NCI-H524 (cell line): ENCODE measurements around the gene SYNDIG1.
"Not testable (repeated sequence)": the region's sequence is repeated elsewhere in the genome, so short reads cannot be mapped to it uniquely, and the experiment has no call there.

Source experiments
- DNase-seq, 2 experiments: peaks; one replicate each; lab custom pipeline; 2025; lab: John Stamatoyannopoulos, UW

The SYNDIG1 gene

GRCh38 chr20:24611360-24612140 lies 142.1 kb downstream of the SYNDIG1 start:
- no peak for DNase-seq

- DNase-seq: no peak
Observed at GRCh38 chr20:24612799-24613775, 143.7 kb downstream of the SYNDIG1 start.

- DNase-seq: no peak
Observed at GRCh38 chr20:24614341-24614740, 144.9 kb downstream of the SYNDIG1 start.

- DNase-seq: no peak
Observed at GRCh38 chr20:24615353-24615752, 145.9 kb downstream of the SYNDIG1 start.

GRCh38 chr20:24616258-24617079 lies 147.0 kb downstream of the SYNDIG1 start:
- DNase-seq: no peak

GRCh38 chr20:24617080-24617432 lies 147.6 kb downstream of the SYNDIG1 start:
- DNase-seq: no peak

- DNase-seq: no peak
Observed at GRCh38 chr20:24617757-24618450, 148.5 kb downstream of the SYNDIG1 start.

- no peak for DNase-seq
Observed at GRCh38 chr20:24618739-24619138, 149.3 kb downstream of the SYNDIG1 start.

GRCh38 chr20:24619212-24619611 lies 149.8 kb downstream of the SYNDIG1 start:
- no peak for DNase-seq

GRCh38 chr20:24620937-24621519 lies 151.6 kb downstream of the SYNDIG1 start:
- DNase-seq: no peak

GRCh38 chr20:24622856-24623255 lies 153.4 kb downstream of the SYNDIG1 start:
- DNase-seq: no peak

GRCh38 chr20:24626141-24626540 lies 156.7 kb downstream of the SYNDIG1 start:
- DNase-seq: not testable (repeated sequence)

GRCh38 chr20:24627291-24627690 lies 157.9 kb downstream of the SYNDIG1 start:
- no peak for DNase-seq

GRCh38 chr20:24627926-24628325 lies 158.5 kb downstream of the SYNDIG1 start:
- no peak for DNase-seq

GRCh38 chr20:24628985-24629384 lies 159.6 kb downstream of the SYNDIG1 start:
- no peak for DNase-seq

GRCh38 chr20:24629668-24630067 lies 160.2 kb downstream of the SYNDIG1 start:
- peak in 1 of 2 experiments; percentile 16 for DNase-seq

GRCh38 chr20:24630486-24631172 lies 161.2 kb downstream of the SYNDIG1 start:
- DNase-seq: no peak

GRCh38 chr20:24631173-24631505 lies 161.7 kb downstream of the SYNDIG1 start:
- no peak for DNase-seq

GRCh38 chr20:24632581-24632980 lies 163.2 kb downstream of the SYNDIG1 start:
- peak; percentile 90 to 91 for DNase-seq

GRCh38 chr20:24633026-24633425 lies 163.6 kb downstream of the SYNDIG1 start:
- DNase-seq: peak; percentile 47 to 62

- DNase-seq: no peak
Observed at GRCh38 chr20:24633521-24633920, 164.1 kb downstream of the SYNDIG1 start.
